ENCODE measurements around the gene ACOT12.

The ACOT12 gene

GRCh38 chr5:81428861-81429260, 34.9 kb upstream of the ACOT12 start:
- Histone ChIP-seq H3K79me2 (ENCODE audit: low read length) (no peaks in the 10 kb centered on the region), H3K4me3 (ENCODE audit: low read length) (no peak overlapping the region), H3K27me3 (ENCODE audit: low read depth, low read length) (no peaks in the 10 kb centered on the region), H3K36me3 (replicated peaks; ENCODE audit: low read depth, low read length) (no peaks in the 10 kb centered on the region), H3K27ac (ENCODE audit: low read length) (no peak overlapping the region), H2AFZ (ENCODE audit: low read depth, low read length) (no peak overlapping the region), H3K4me1 (ENCODE audit: low read length) (no peaks in the 10 kb centered on the region), H3K9me3 (ENCODE audit: insufficient read depth, low read length) (no peaks in the 10 kb centered on the region), H3K9ac (ENCODE audit: low read length) (no peak overlapping the region), H4K20me1 (ENCODE audit: insufficient read depth, low read length) (no peaks in the 10 kb centered on the region), H3K4me2 (ENCODE audit: low read length) (no peak overlapping the region)
- no peak for TF ChIP-seq EZH2phosphoT487 (IDR thresholded peaks at IDR 0.05; ENCODE audit: low read depth)
- no peak for TF ChIP-seq CTCF (IDR thresholded peaks at IDR 0.05; ENCODE audit: low read depth, low read length)

DNA sequence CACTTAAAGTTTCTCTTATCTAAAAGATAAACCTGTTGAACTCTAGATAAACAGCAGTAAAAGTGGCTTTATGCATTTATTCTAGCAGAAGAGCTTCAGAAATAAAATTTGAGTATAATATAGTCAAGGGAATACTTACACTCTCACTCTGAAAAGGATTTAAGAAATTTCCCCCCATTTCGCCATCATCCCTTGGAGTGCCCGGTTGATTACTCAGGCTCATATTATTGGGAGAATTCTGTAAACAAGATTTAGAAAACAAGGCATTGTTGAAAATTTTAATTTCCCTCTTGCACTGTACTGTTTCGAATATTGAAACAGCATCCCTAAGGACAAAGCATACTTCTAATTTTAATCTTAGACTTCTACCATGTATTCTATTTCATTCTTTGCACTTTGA, 34.5 kb upstream of the ACOT12 start:
- TF ChIP-seq CTCF (IDR thresholded peaks at IDR 0.05; ENCODE audit: low read depth, low read length) = no peak
- TF ChIP-seq EZH2phosphoT487 (IDR thresholded peaks at IDR 0.05; ENCODE audit: low read depth) = no peak
- no peak overlapping the region for H3K27ac ChIP-seq (ENCODE audit: low read length)
- no peak overlapping the region for H3K4me2 ChIP-seq (ENCODE audit: low read length)
- H3K36me3 ChIP-seq (replicated peaks; ENCODE audit: low read depth, low read length) = no peaks in the 10 kb centered on the region
- H2AFZ ChIP-seq (ENCODE audit: low read depth, low read length) = no peak overlapping the region
- no peaks in the 10 kb centered on the region for H4K20me1 ChIP-seq (ENCODE audit: insufficient read depth, low read length)
- H3K4me3 ChIP-seq (ENCODE audit: low read length) = no peak overlapping the region
- H3K4me1 ChIP-seq (ENCODE audit: low read length) = no peaks in the 10 kb centered on the region
- H3K9ac ChIP-seq (ENCODE audit: low read length) = no peak overlapping the region
- H3K27me3 ChIP-seq (ENCODE audit: low read depth, low read length) = no peaks in the 10 kb centered on the region
- H3K9me3 ChIP-seq (ENCODE audit: insufficient read depth, low read length) = no peaks in the 10 kb centered on the region
- no peaks in the 10 kb centered on the region for H3K79me2 ChIP-seq (ENCODE audit: low read length)

DNA sequence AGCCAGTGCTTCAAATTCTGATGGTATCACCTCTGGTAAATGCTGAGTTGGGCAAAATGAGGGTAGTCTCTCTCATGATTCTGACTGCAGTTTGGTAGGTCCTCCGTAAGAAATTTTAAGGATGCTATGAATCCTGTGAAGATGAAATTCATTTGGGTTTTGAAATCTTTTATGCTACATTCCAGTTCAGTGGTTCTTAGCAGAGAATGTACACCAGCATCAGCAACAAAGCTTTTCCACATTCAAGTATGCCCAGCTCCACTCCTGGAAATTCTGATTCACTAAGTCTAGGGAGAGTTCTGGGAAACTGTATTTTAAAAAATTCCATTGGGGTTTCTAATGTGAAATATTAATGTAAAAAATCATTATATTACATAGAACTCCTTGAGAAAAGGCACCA, 33.6 kb upstream of the ACOT12 start:
- no peaks in the 10 kb centered on the region for H4K20me1 ChIP-seq (ENCODE audit: insufficient read depth, low read length)
- H3K9me3 ChIP-seq (ENCODE audit: insufficient read depth, low read length) = no peaks in the 10 kb centered on the region
- TF ChIP-seq CTCF (IDR thresholded peaks at IDR 0.05; ENCODE audit: low read depth, low read length) (no peak), EZH2phosphoT487 (IDR thresholded peaks at IDR 0.05; ENCODE audit: low read depth) (no peak)

GRCh38 chr5:81426359-81427030, 32.6 kb upstream of the ACOT12 start:
- Histone ChIP-seq H3K4me1 (ENCODE audit: low read length) (no peaks in the 10 kb centered on the region), H3K4me2 (ENCODE audit: low read length) (no peak overlapping the region), H3K27ac (ENCODE audit: low read length) (no peak overlapping the region), H2AFZ (ENCODE audit: low read depth, low read length) (no peak overlapping the region), H4K20me1 (ENCODE audit: insufficient read depth, low read length) (no peaks in the 10 kb centered on the region), H3K36me3 (replicated peaks; ENCODE audit: low read depth, low read length) (no peaks in the 10 kb centered on the region), H3K27me3 (ENCODE audit: low read depth, low read length) (no peaks in the 10 kb centered on the region), H3K9ac (ENCODE audit: low read length) (no peak overlapping the region), H3K4me3 (ENCODE audit: low read length) (no peak overlapping the region), H3K9me3 (ENCODE audit: insufficient read depth, low read length) (no peaks in the 10 kb centered on the region), H3K79me2 (ENCODE audit: low read length) (no peaks in the 10 kb centered on the region)
- TF ChIP-seq CTCF (IDR thresholded peaks at IDR 0.05; ENCODE audit: low read depth, low read length) = no peak
- no peak for TF ChIP-seq EZH2phosphoT487 (IDR thresholded peaks at IDR 0.05; ENCODE audit: low read depth)

More for the DNA sequence above, 33.6 kb upstream of the ACOT12 start:
- no peaks in the 10 kb centered on the region for H3K79me2 ChIP-seq (ENCODE audit: low read length)
- H3K9ac ChIP-seq (ENCODE audit: low read length) = no peak overlapping the region
- H3K27ac ChIP-seq (ENCODE audit: low read length) = no peak overlapping the region
- no peak overlapping the region for H3K4me3 ChIP-seq (ENCODE audit: low read length)
- H3K36me3 ChIP-seq (replicated peaks; ENCODE audit: low read depth, low read length) = no peaks in the 10 kb centered on the region
- H3K4me1 ChIP-seq (ENCODE audit: low read length) = no peaks in the 10 kb centered on the region
- H3K27me3 ChIP-seq (ENCODE audit: low read depth, low read length) = no peaks in the 10 kb centered on the region
- H3K4me2 ChIP-seq (ENCODE audit: low read length) = no peak overlapping the region
- H2AFZ ChIP-seq (ENCODE audit: low read depth, low read length) = no peak overlapping the region

All from OCI-LY3 (cell line).